H9 (cell line): ENCODE results near the gene TDRD1. TPM values are rescaled to one million over a fixed set of nuclear protein-coding genes. Genes with fewer than 3 reads are reported as not detected.

Experiments used
- DNase-seq: peaks from one replicate; pipeline ENCODE4 v3.0.0-alpha.2; 2017
- H2AFZ ChIP-seq: one replicate; pipeline ENCODE4 v1.6.1; 2013; ENCODE audit warnings: mild to moderate bottlenecking, low read length, control low read depth, moderate library complexity
- H2AK5ac ChIP-seq: 2 replicates; pipeline ENCODE4 v1.6.1; 2013; ENCODE audit warnings: low read length, control low read depth, mixed read lengths; ENCODE audit not compliant: insufficient read length
- H2BK120ac ChIP-seq: one replicate; pipeline ENCODE4 v1.6.1; 2013; ENCODE audit warnings: low read depth, mild to moderate bottlenecking, low read length, control low read depth, inconsistent platforms; ENCODE audit not compliant: poor library complexity, severe bottlenecking
- H2BK12ac ChIP-seq: 2 replicates; pipeline ENCODE4 v1.6.1; 2013; ENCODE audit warnings: low read length, control low read depth, mixed read lengths, low read depth; ENCODE audit not compliant: insufficient read length
- H2BK15ac ChIP-seq: 2 replicates; pipeline ENCODE4 v1.6.1; 2013; ENCODE audit warnings: low read depth, low read length, control low read depth
- H2BK20ac ChIP-seq: one replicate; pipeline ENCODE4 v1.6.1; 2013; ENCODE audit warnings: low read depth, mild to moderate bottlenecking, low read length, control low read depth, inconsistent platforms; ENCODE audit not compliant: poor library complexity, severe bottlenecking
- H2BK5ac ChIP-seq: 2 replicates; pipeline ENCODE4 v1.6.1; 2013; ENCODE audit warnings: low read length, control low read depth, mixed read lengths; ENCODE audit not compliant: insufficient read length
- H3K14ac ChIP-seq: 2 replicates; pipeline ENCODE4 v1.6.1; 2013; ENCODE audit warnings: low read length, control low read depth; ENCODE audit not compliant: insufficient read depth
- H3K18ac ChIP-seq: 2 replicates; pipeline ENCODE4 v1.6.1; 2013; ENCODE audit warnings: low read depth, mild to moderate bottlenecking, mixed read lengths, low read length, control low read depth; ENCODE audit not compliant: insufficient read length
- H3K23ac ChIP-seq: 2 replicates; pipeline ENCODE4 v1.6.1; 2013; ENCODE audit warnings: low read length, control low read depth, mixed read lengths, low read depth; ENCODE audit not compliant: insufficient read length
- H3K23me2 ChIP-seq: 2 replicates; pipeline ENCODE4 v1.6.1; 2013; ENCODE audit warnings: low read depth, mild to moderate bottlenecking, mixed read lengths, low read length, control low read depth; ENCODE audit not compliant: insufficient read length, poor library complexity, severe bottlenecking
- H3K27ac ChIP-seq: 2 replicates; pipeline ENCODE4 v1.5.1; 2013; ENCODE audit warnings: low read length, control low read depth, mixed read lengths, low read depth; ENCODE audit not compliant: insufficient read length
- H3K27me3 ChIP-seq: 2 replicates; pipeline ENCODE4 v1.6.1; 2013; ENCODE audit warnings: low read length, control low read depth, inconsistent platforms; ENCODE audit not compliant: insufficient read depth
- H3K4ac ChIP-seq: 2 replicates; pipeline ENCODE4 v1.6.1; 2013; ENCODE audit warnings: low read depth, mild to moderate bottlenecking, control low read depth, inconsistent platforms, low read length, moderate library complexity
- H3K4me1 ChIP-seq: 2 replicates; pipeline ENCODE4 v1.6.1; 2013; ENCODE audit warnings: low read length, control low read depth, inconsistent platforms; ENCODE audit not compliant: insufficient read depth
- H3K4me2 ChIP-seq: 2 replicates; pipeline ENCODE4 v1.6.1; 2013; ENCODE audit warnings: low read length, control low read depth, mixed read lengths; ENCODE audit not compliant: insufficient read length, insufficient read depth
- H3K56ac ChIP-seq: 2 replicates; pipeline ENCODE4 v1.6.1; 2013; ENCODE audit warnings: low read depth, mild to moderate bottlenecking, mixed read lengths, low read length, control low read depth; ENCODE audit not compliant: insufficient read length
- H3K79me1 ChIP-seq: 2 replicates; pipeline ENCODE4 v1.6.1; 2013; ENCODE audit warnings: low read depth, mild to moderate bottlenecking, moderate library complexity, low read length, control low read depth, inconsistent platforms; ENCODE audit not compliant: insufficient read depth, poor library complexity, severe bottlenecking
- H3K79me2 ChIP-seq: 2 replicates; pipeline ENCODE4 v1.6.1; 2013; ENCODE audit warnings: low read length, control low read depth, inconsistent platforms; ENCODE audit not compliant: insufficient read depth
- H3K9ac ChIP-seq: 2 replicates; pipeline ENCODE4 v1.6.1; 2013; ENCODE audit warnings: low read length, control low read depth, mixed read lengths; ENCODE audit not compliant: insufficient read length; ENCODE audit errors: extremely low read depth
- H3K9me3 ChIP-seq: one replicate; pipeline ENCODE4 v1.6.1; 2013; ENCODE audit warnings: low read depth, low read length, inconsistent platforms; ENCODE audit not compliant: control insufficient read depth
- H3T11ph ChIP-seq: one replicate; pipeline ENCODE4 v1.6.1; 2013; ENCODE audit warnings: mild to moderate bottlenecking, low read length, control low read depth, inconsistent platforms
- H4K20me1 ChIP-seq: one replicate; pipeline ENCODE4 v1.6.1; 2013; ENCODE audit not compliant: control insufficient read depth, insufficient read length, insufficient read depth
- H4K5ac ChIP-seq: 2 replicates; pipeline ENCODE4 v1.6.1; 2013; ENCODE audit warnings: low read depth, mild to moderate bottlenecking, mixed read lengths, low read length, control low read depth; ENCODE audit not compliant: insufficient read length
- H4K8ac ChIP-seq: replicated peaks from 2 replicates; pipeline ENCODE4 v1.6.1; 2013; ENCODE audit warnings: low read length, control low read depth, mixed read lengths, low read depth; ENCODE audit not compliant: insufficient read length
- H4K91ac ChIP-seq: 2 replicates; pipeline ENCODE4 v1.6.1; 2013; ENCODE audit warnings: low read depth, mild to moderate bottlenecking, moderate library complexity, mixed read lengths, low read length, control low read depth; ENCODE audit not compliant: insufficient read length
- H3K27ac Mint-ChIP-seq, 3 experiments: 2 replicates in 2 of 3; 3 replicates in 1 of 3; pipeline ENCODE4 v1.8.0; 2020 to 2021; ENCODE audit warnings: mixed read lengths in 3 of 3, mild to moderate bottlenecking in 1 of 3, moderate library complexity in 1 of 3
- H3K27me3 Mint-ChIP-seq: 2 replicates; pipeline ENCODE4 v1.8.0; 2021; ENCODE audit warnings: low read depth, mild to moderate bottlenecking, moderate library complexity, mixed read lengths
- H3K36me3 Mint-ChIP-seq, 3 experiments: 2 replicates in 2 of 3; 3 replicates in 1 of 3; pipeline ENCODE4 v1.8.0; 2020 to 2021; ENCODE audit warnings: low read depth in 3 of 3, mixed read lengths in 3 of 3; ENCODE audit not compliant: insufficient read depth in 1 of 3
- H3K4me1 Mint-ChIP-seq, 2 experiments: 2 replicates each; pipeline ENCODE4 v1.8.0; 2020; ENCODE audit warnings: mixed read lengths in 2 of 2
- H3K4me3 Mint-ChIP-seq, 2 experiments: 2 replicates in 1 of 2; 3 replicates in 1 of 2; pipeline ENCODE4 v1.8.0; 2020 to 2021; ENCODE audit warnings: mild to moderate bottlenecking in 2 of 2, mixed read lengths in 2 of 2, moderate library complexity in 1 of 2
- H3K9me3 Mint-ChIP-seq, 2 experiments: 2 replicates in 1 of 2; 3 replicates in 1 of 2; pipeline ENCODE4 v1.8.0; 2020; ENCODE audit warnings: mild to moderate bottlenecking in 2 of 2, mixed read lengths in 2 of 2, moderate library complexity in 1 of 2
- CTCF ChIP-seq: fragments of 200-600 bp; sonication (generic); conservative IDR thresholded peaks from 3 replicates; pipeline ENCODE4 v1.8.0; 2021; ENCODE audit warnings: antibody characterized with exemption, mild to moderate bottlenecking
- WGBS: extraction: QIAGEN DNeasy Blood & Tissue Kit; methylation state at CpG from one replicate; pipeline ENCODE4 v1.1.7; 2013; ENCODE audit warnings: missing lambda C conversion rate, low lambda C conversion rate, mixed read lengths; ENCODE audit not compliant: insufficient read length; ENCODE audit errors: extremely low coverage; 5-methylcytosine and 5-hydroxymethylcytosine counted together
- total RNA-seq: library from RNA; stranded (reverse); gene quantifications from 2 replicates; pipeline ENCODE4 v1.2.1, GENCODE V29; 2021

The TDRD1 gene
- total RNA-seq, 1 experiment from 2014 or later = 0.15 TPM

- H4K91ac ChIP-seq = no peak overlapping the region
- peak overlapping the region in 1 of 2 experiments; percentile 8; a peak in 2 of 5 replicates for H3K4me3 Mint-ChIP-seq
These were observed 12.7 kb upstream of the TDRD1 start for GRCh38 chr10:114166494-114166893.

More at GRCh38 chr10:114166494-114166893, 12.7 kb upstream of the TDRD1 start:
- Histone ChIP-seq H3K56ac (no peak overlapping the region), H2BK12ac (no peak overlapping the region), H4K20me1 (no peaks in the 10 kb centered on the region), H2AFZ (no peak overlapping the region), H4K5ac (no peak overlapping the region), H3K79me2 (peaks cover 2% of the 10 kb centered on the region; the same call in 1 of the 2 replicates), H2BK120ac (no peak overlapping the region), H3K14ac (no peak overlapping the region), H3K4me1 (peaks cover 2% of the 10 kb centered on the region; the same call in 1 of the 2 replicates), H3K4me2 (peak overlapping the region; percentile 14), H2AK5ac (no peak overlapping the region), H2BK20ac (no peak overlapping the region), H3K27me3 (no peaks in the 10 kb centered on the region), H3K4ac (no peak overlapping the region), H3T11ph (no peak overlapping the region), H3K23me2 (no peaks in the 10 kb centered on the region), H3K79me1 (peaks cover 7% of the 10 kb centered on the region), H3K27ac (no peak overlapping the region), H3K23ac (no peak overlapping the region), H3K18ac (no peak overlapping the region), H3K9ac (no peak overlapping the region), H4K8ac (no peak overlapping the region), H2BK15ac (no peak overlapping the region), H3K9me3 (no peaks in the 10 kb centered on the region), H2BK5ac (no peak overlapping the region)
- H3K9me3 Mint-ChIP-seq = peaks cover 11 to 18% of the 10 kb centered on the region in 2 experiments
- peak overlapping the region in 2 of 3 experiments; percentile 35 to 83; a peak in 4 of 7 replicates for H3K27ac Mint-ChIP-seq
- peaks cover 23 to 29% of the 10 kb centered on the region in 2 experiments for H3K4me1 Mint-ChIP-seq
- TF ChIP-seq CTCF = no peak
- WGBS = no CpG with 5 or more reads among the region's 3 CpGs
- H3K27me3 Mint-ChIP-seq = no peaks in the 10 kb centered on the region
- DNase-seq = no peak
- H3K36me3 Mint-ChIP-seq = peaks cover 32 to 48% (median 46%) of the 10 kb centered on the region in 3 experiments
